Suprapubic skin (tissue), 4 donors: ENCODE results near the gene WRAP53. TPM values are rescaled to one million over a fixed set of nuclear protein-coding genes. Genes with fewer than 3 reads are reported as not detected.

Experiments
- DNase-seq, 2 donors: peaks; one replicate each; pipeline ENCODE4 v3.0.0-alpha.2; 2019; ENCODE audit warnings: low spot score in 2 of 2
- H3K27ac ChIP-seq: fragments of 200-600 bp; sonication (generic); one replicate; pipeline ENCODE4 v1.5.1; 2019
- H3K27me3 ChIP-seq: fragments of 200-600 bp; sonication (generic); one replicate; pipeline ENCODE4 v1.5.1; 2019
- H3K36me3 ChIP-seq: fragments of 200-600 bp; sonication (generic); one replicate; pipeline ENCODE4 v1.5.1; 2019
- H3K4me1 ChIP-seq: fragments of 200-600 bp; sonication (generic); one replicate; pipeline ENCODE4 v1.5.1; 2019
- H3K4me3 ChIP-seq: fragments of 200-600 bp; sonication (generic); one replicate; pipeline ENCODE4 v1.5.1; 2019; ENCODE audit warnings: mild to moderate bottlenecking
- H3K9me3 ChIP-seq: fragments of 200-600 bp; sonication (generic); one replicate; pipeline ENCODE4 v1.5.1; 2019
- EP300 ChIP-seq: sonication (generic); formaldehyde crosslinking; IDR thresholded peaks from one replicate; pipeline ENCODE4 v1.6.1; 2017; ENCODE audit warnings: antibody characterized with exemption
- POLR2A ChIP-seq, 2 donors: fragments of 450-650 bp; IDR thresholded peaks; one replicate each; pipeline ENCODE4 v1.6.1; 2017; ENCODE audit warnings: antibody characterized with exemption in 2 of 2, mild to moderate bottlenecking in 2 of 2, moderate library complexity in 2 of 2
- POLR2AphosphoS5 ChIP-seq, 3 donors: sonication (generic); formaldehyde crosslinking; IDR thresholded peaks; one replicate each; pipeline ENCODE4 v1.6.1; 2017; ENCODE audit warnings: antibody characterized with exemption in 3 of 3
- whole genome bisulfite sequencing: methylation state at CpG from one replicate; pipeline ENCODE4 v1.1.5; 2018; 5-methylcytosine and 5-hydroxymethylcytosine counted together
- total RNA-seq, 4 donors: library from RNA; depleted of rRNA; stranded (reverse); fragments of >200 nt; gene quantifications; one replicate each; pipeline ENCODE4 v1.1.0, GENCODE V29; 2016
- TF ChIP-seq, protein P1 (sequence below), 2 donors: fragments of 200-600 bp in 1 of 2; fragments of 450-650 bp in 1 of 2; sonication (generic) in 1 of 2; IDR thresholded peaks; one replicate each; pipeline ENCODE4 v1.5.1; 2016 to 2019; ENCODE audit warnings: antibody characterized with exemption in 2 of 2, mild to moderate bottlenecking in 1 of 2, moderate library complexity in 1 of 2

Gene WRAP53
- total RNA-seq, 4 donors from 2014 or later: 3.9 to 7.6 (median 5.5) TPM

DNA sequence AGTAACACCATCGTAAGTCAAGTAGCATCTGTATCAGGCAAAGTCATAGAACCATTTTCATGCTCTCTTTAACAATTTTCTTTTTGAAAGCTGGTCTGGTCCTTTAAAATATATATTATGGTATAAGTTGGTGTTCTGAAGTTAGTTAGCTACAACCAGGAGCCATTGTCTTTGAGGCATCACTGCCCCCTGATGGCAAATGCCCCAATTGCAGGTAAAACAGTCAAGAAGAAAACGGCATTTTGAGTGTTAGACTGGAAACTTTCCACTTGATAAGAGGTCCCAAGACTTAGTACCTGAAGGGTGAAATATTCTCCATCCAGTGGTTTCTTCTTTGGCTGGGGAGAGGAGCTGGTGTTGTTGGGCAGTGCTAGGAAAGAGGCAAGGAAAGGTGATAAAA lies 15.0 kb upstream of the WRAP53 start:
- Histone ChIP-seq H3K27me3 (no peaks in the 10 kb centered on the region), H3K27ac (no peak overlapping the region), H3K9me3 (peaks cover 8% of the 10 kb centered on the region), H3K4me3 (no peak overlapping the region), H3K36me3 (peaks cover 82% of the 10 kb centered on the region), H3K4me1 (no peaks in the 10 kb centered on the region)
- no peak for DNase-seq
- 86% methylated on average over 2 of the region's 2 CpGs for WGBS
- TF ChIP-seq EP300 (no peak), POLR2AphosphoS5 (IDR thresholded peaks at IDR 0.05) (no peak), POLR2A (IDR thresholded peaks at IDR 0.05) (no peak)
- TF ChIP-seq, protein P1, sequence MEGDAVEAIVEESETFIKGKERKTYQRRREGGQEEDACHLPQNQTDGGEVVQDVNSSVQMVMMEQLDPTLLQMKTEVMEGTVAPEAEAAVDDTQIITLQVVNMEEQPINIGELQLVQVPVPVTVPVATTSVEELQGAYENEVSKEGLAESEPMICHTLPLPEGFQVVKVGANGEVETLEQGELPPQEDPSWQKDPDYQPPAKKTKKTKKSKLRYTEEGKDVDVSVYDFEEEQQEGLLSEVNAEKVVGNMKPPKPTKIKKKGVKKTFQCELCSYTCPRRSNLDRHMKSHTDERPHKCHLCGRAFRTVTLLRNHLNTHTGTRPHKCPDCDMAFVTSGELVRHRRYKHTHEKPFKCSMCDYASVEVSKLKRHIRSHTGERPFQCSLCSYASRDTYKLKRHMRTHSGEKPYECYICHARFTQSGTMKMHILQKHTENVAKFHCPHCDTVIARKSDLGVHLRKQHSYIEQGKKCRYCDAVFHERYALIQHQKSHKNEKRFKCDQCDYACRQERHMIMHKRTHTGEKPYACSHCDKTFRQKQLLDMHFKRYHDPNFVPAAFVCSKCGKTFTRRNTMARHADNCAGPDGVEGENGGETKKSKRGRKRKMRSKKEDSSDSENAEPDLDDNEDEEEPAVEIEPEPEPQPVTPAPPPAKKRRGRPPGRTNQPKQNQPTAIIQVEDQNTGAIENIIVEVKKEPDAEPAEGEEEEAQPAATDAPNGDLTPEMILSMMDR (IDR thresholded peaks at IDR 0.05): no peak

DNA sequence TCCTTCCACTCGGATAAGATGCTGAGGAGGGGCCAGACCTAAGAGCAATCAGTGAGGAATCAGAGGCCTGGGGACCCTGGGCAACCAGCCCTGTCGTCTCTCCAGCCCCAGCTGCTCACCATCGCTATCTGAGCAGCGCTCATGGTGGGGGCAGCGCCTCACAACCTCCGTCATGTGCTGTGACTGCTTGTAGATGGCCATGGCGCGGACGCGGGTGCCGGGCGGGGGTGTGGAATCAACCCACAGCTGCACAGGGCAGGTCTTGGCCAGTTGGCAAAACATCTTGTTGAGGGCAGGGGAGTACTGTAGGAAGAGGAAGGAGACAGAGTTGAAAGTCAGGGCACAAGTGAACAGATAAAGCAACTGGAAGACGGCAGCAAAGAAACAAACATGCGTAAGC lies 13.3 kb upstream of the WRAP53 start:
- Histone ChIP-seq H3K27me3 (no peaks in the 10 kb centered on the region), H3K27ac (no peak overlapping the region), H3K36me3 (peaks cover 66% of the 10 kb centered on the region), H3K4me1 (no peaks in the 10 kb centered on the region), H3K9me3 (peaks cover 8% of the 10 kb centered on the region), H3K4me3 (no peak overlapping the region)
- no peak for TF ChIP-seq POLR2AphosphoS5 (IDR thresholded peaks at IDR 0.05)
- TF ChIP-seq EP300: no peak
- TF ChIP-seq, protein P1 (IDR thresholded peaks at IDR 0.05): no peak
- WGBS: 89% methylated on average over 14 of the region's 14 CpGs
- DNase-seq: no peak

DNA sequence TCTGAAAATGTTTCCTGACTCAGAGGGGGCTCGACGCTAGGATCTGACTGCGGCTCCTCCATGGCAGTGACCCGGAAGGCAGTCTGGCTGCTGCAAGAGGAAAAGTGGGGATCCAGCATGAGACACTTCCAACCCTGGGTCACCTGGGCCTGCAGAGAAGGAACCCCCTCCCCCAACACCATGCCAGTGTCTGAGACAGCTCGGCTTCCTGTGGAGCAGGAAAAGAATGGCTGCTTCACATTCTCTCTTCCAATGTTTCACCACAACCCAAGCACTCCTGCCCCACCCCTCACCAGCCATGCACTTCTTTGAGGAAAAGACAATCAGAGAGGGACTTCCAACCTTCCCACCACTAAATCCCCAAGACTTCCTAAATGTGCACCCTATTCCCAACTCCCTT lies 11.7 kb upstream of the WRAP53 start:
- Histone ChIP-seq H3K9me3 (peaks cover 8% of the 10 kb centered on the region), H3K4me1 (no peaks in the 10 kb centered on the region), H3K4me3 (no peak overlapping the region), H3K36me3 (peaks cover 50% of the 10 kb centered on the region), H3K27me3 (no peaks in the 10 kb centered on the region), H3K27ac (no peak overlapping the region)
- no peak for DNase-seq
- TF ChIP-seq POLR2A (IDR thresholded peaks at IDR 0.05) (no peak), EP300 (no peak), POLR2AphosphoS5 (IDR thresholded peaks at IDR 0.05) (no peak)
- TF ChIP-seq, protein P1 (IDR thresholded peaks at IDR 0.05): no peak
- WGBS: 79% methylated on average over 5 of the region's 5 CpGs

DNA sequence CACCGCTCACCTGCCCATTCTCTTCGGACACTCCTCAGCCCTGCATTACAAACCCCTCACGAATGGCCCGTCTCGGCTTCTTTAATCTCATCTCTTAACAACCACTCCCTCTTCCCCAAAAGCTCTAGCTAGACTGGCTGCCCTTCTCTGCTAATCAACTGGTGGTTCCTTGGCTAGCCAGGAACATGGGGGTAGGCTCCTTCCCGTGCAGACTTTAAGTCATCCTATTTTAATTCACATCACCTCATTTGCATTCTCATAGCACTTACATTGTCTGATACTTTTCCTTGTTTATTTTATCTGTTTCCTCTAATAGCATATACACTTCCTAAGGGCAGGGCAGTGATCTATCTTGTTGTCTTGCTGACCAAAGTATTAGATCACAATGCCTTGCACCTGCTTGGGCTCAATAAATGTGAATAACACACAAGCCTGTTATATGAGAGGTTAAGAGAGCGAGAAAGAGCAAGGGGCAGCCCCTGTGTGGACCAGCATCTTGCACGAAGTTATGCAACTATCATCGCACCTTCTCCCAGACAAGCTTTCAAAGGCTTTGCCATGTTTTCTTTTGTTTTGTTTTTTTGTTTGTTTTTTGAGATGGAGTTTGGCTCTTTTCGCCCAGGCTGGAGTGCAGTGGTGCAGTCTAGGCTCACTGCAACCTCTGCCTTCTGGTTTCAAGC lies 10.7 kb upstream of the WRAP53 start:
- Histone ChIP-seq H3K36me3 (peaks cover 40% of the 10 kb centered on the region), H3K4me3 (no peak overlapping the region), H3K27me3 (no peaks in the 10 kb centered on the region), H3K9me3 (peaks cover 8% of the 10 kb centered on the region), H3K4me1 (no peaks in the 10 kb centered on the region), H3K27ac (no peak overlapping the region)
- no peak for DNase-seq
- no peak for TF ChIP-seq POLR2A (IDR thresholded peaks at IDR 0.05)
- TF ChIP-seq POLR2AphosphoS5 (IDR thresholded peaks at IDR 0.05): no peak
- TF ChIP-seq EP300: no peak
- TF ChIP-seq, protein P1 (IDR thresholded peaks at IDR 0.05): no peak
- 87% methylated on average over 10 of the region's 10 CpGs for WGBS

DNA sequence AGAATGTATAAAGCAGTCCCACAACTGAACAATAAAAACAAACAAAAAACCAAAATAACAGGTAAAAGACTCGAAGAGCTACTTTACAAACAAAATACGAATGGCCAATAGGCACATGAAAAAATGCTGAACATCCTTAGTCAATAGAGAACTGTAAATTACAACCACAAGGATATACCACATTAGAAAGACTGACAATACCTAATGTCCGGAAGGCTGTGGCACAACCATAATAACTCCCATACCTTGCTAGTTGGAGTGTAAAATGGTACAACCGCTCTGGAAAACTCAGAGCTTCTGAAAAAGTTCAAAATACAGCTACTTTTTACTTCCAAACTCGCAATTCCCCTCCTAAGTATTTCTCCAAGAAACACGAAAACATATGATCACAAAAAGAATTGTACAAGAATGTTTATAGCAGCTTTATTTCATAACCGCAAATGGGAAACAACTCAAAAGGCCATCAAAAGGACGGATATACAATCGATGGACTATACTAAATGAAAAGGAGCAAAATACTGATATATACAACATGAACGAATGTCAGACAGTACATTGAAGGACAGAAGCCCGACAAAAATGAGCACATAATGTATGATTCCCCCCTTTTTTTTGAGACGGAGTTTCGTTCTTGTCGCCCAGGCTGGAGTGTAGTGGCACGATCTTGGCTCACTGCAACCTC lies 3.3 kb upstream of the WRAP53 start:
- H3K4me3 ChIP-seq: peak overlapping the region; percentile 81
- H3K27me3 ChIP-seq: no peaks in the 10 kb centered on the region
- WGBS: 49% methylated on average over 15 of the region's 15 CpGs
- H3K9me3 ChIP-seq: no peaks in the 10 kb centered on the region
- peaks cover 35% of the 10 kb centered on the region for H3K4me1 ChIP-seq
- H3K27ac ChIP-seq: peak overlapping the region; percentile 98
- TF ChIP-seq EP300 (no peak), POLR2AphosphoS5 (IDR thresholded peaks at IDR 0.05) (no peak), POLR2A (IDR thresholded peaks at IDR 0.05) (no peak)
- TF ChIP-seq, protein P1 (IDR thresholded peaks at IDR 0.05): no peak
- H3K36me3 ChIP-seq: no peaks in the 10 kb centered on the region
- no peak for DNase-seq
